ENCODE data around the gene DIS3L2.
A peak's percentile ranks its signal among the peaks of the same experiment; 100 is the strongest.

Gene DIS3L2

GRCh38 chr2:232286001-232286868, 324.7 kb downstream of the DIS3L2 start:
- H3K4me3 ChIP-seq: no peak overlapping the region
- no peak overlapping the region for H3K27ac ChIP-seq
- DNase-seq (ENCODE audit: low read depth, low spot score): no peak
- no peak overlapping the region for H3K9ac ChIP-seq (ENCODE audit: insufficient read length)
- no peaks in the 10 kb centered on the region for H3K36me3 ChIP-seq (ENCODE audit: insufficient read depth, low read length)
- TF ChIP-seq FOXP2 (optimal IDR thresholded peaks at IDR 0.05; ENCODE audit: control extremely low read depth, extremely low read length, insufficient read depth) (no peak), EZH2 (IDR thresholded peaks at IDR 0.05) (no peak), POLR2AphosphoS5 (IDR thresholded peaks at IDR 0.05; ENCODE audit: borderline replicate concordance, low read depth, low read length) (no peak)
- no peaks in the 10 kb centered on the region for H3K9me3 ChIP-seq (ENCODE audit: low read depth, low read length)

DNA sequence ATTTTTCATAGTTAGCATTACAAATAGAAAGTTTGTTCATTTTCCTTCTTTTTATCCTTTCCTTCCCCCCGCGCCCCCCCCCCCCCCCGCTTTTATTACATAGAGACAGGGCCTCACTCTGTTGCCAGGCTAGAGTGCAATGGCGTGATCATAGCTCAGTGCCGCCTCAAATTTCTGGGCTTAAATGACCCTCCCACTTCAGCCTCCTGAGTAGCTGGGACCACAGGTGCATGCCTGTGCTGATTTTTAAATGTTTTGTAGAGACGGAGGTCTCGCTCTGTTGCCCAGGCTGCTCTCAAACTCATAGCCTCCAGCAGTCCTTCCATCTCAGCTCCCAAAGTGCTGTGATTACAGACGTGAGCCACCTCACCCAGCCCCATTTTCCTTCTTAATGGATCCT, 325.8 kb downstream of the DIS3L2 start:
- DNase-seq (ENCODE audit: low read depth, low spot score): no peak
- Histone ChIP-seq H3K9ac (ENCODE audit: insufficient read length) (no peak overlapping the region), H3K4me3 (no peak overlapping the region), H3K9me3 (ENCODE audit: low read depth, low read length) (no peaks in the 10 kb centered on the region), H3K36me3 (ENCODE audit: insufficient read depth, low read length) (no peaks in the 10 kb centered on the region), H3K27ac (no peak overlapping the region)
- no peak for TF ChIP-seq POLR2AphosphoS5 (IDR thresholded peaks at IDR 0.05; ENCODE audit: borderline replicate concordance, low read depth, low read length)
- no peak for TF ChIP-seq EZH2 (IDR thresholded peaks at IDR 0.05)
- no peak for TF ChIP-seq FOXP2 (optimal IDR thresholded peaks at IDR 0.05; ENCODE audit: control extremely low read depth, extremely low read length, insufficient read depth)

- Histone ChIP-seq H3K27ac (no peak overlapping the region), H3K36me3 (ENCODE audit: insufficient read depth, low read length) (no peaks in the 10 kb centered on the region), H3K9me3 (ENCODE audit: low read depth, low read length) (no peaks in the 10 kb centered on the region), H3K4me3 (no peak overlapping the region), H3K9ac (ENCODE audit: insufficient read length) (no peak overlapping the region)
- DNase-seq (ENCODE audit: low read depth, low spot score): no peak
- TF ChIP-seq EZH2 (IDR thresholded peaks at IDR 0.05): no peak
- no peak for TF ChIP-seq POLR2AphosphoS5 (IDR thresholded peaks at IDR 0.05; ENCODE audit: borderline replicate concordance, low read depth, low read length)
- no peak for TF ChIP-seq FOXP2 (optimal IDR thresholded peaks at IDR 0.05; ENCODE audit: control extremely low read depth, extremely low read length, insufficient read depth)
Observed at GRCh38 chr2:232288489-232289030, 327.0 kb downstream of the DIS3L2 start.

DNA sequence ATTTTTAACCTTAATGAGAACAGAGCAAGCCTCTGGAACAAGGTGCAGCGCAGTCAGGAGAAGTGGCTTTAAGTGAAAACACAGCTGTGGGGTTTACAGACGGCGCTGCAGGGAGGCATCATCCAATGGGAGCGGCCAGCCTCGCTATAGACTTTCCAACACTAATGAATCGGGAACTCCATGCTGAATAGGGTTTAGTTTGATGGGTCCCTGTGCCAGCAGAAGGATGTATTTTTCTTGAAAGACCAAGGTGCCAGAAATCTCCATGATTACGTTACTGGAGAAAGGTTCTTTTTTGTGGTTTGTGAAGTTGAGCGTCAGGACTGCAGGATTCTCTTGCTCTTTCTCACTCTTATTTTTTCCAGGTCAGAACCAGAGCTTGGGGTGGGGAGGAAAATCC, 329.2 kb downstream of the DIS3L2 start:
- DNase-seq (ENCODE audit: low read depth, low spot score): no peak
- H3K4me3 ChIP-seq: no peak overlapping the region
- TF ChIP-seq FOXP2 (optimal IDR thresholded peaks at IDR 0.05; ENCODE audit: control extremely low read depth, extremely low read length, insufficient read depth): no peak
- no peak for TF ChIP-seq EZH2 (IDR thresholded peaks at IDR 0.05)
- TF ChIP-seq POLR2AphosphoS5 (IDR thresholded peaks at IDR 0.05; ENCODE audit: borderline replicate concordance, low read depth, low read length): no peak
- no peaks in the 10 kb centered on the region for H3K9me3 ChIP-seq (ENCODE audit: low read depth, low read length)
- H3K9ac ChIP-seq (ENCODE audit: insufficient read length): no peak overlapping the region
- no peak overlapping the region for H3K27ac ChIP-seq
- no peaks in the 10 kb centered on the region for H3K36me3 ChIP-seq (ENCODE audit: insufficient read depth, low read length)

DNA sequence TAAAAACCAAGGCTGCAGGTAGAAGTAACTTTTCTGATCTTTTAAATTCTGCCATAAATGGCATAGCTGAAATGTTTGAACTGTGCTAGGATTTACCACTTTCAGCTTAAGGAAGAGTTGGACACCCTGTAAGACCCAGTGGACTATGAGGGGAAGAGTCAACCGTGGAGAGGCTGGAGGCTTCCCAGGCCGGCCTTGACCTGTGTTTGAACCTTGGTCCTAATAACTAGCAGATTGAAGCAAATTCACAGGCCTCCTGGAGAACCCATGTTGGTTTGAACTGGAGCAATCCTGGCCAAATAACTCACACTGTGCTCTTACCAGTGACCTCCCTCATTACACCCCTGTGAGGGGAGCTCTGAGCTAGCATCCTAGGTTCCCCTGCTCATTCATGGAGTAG, 329.8 kb downstream of the DIS3L2 start:
- no peak overlapping the region for H3K9ac ChIP-seq (ENCODE audit: insufficient read length)
- no peak for DNase-seq (ENCODE audit: low read depth, low spot score)
- no peak for TF ChIP-seq FOXP2 (optimal IDR thresholded peaks at IDR 0.05; ENCODE audit: control extremely low read depth, extremely low read length, insufficient read depth)
- no peak for TF ChIP-seq POLR2AphosphoS5 (IDR thresholded peaks at IDR 0.05; ENCODE audit: borderline replicate concordance, low read depth, low read length)
- TF ChIP-seq EZH2 (IDR thresholded peaks at IDR 0.05): no peak
- H3K27ac ChIP-seq: no peak overlapping the region
- no peak overlapping the region for H3K4me3 ChIP-seq
- no peaks in the 10 kb centered on the region for H3K9me3 ChIP-seq (ENCODE audit: low read depth, low read length)
- no peaks in the 10 kb centered on the region for H3K36me3 ChIP-seq (ENCODE audit: insufficient read depth, low read length)

DNA sequence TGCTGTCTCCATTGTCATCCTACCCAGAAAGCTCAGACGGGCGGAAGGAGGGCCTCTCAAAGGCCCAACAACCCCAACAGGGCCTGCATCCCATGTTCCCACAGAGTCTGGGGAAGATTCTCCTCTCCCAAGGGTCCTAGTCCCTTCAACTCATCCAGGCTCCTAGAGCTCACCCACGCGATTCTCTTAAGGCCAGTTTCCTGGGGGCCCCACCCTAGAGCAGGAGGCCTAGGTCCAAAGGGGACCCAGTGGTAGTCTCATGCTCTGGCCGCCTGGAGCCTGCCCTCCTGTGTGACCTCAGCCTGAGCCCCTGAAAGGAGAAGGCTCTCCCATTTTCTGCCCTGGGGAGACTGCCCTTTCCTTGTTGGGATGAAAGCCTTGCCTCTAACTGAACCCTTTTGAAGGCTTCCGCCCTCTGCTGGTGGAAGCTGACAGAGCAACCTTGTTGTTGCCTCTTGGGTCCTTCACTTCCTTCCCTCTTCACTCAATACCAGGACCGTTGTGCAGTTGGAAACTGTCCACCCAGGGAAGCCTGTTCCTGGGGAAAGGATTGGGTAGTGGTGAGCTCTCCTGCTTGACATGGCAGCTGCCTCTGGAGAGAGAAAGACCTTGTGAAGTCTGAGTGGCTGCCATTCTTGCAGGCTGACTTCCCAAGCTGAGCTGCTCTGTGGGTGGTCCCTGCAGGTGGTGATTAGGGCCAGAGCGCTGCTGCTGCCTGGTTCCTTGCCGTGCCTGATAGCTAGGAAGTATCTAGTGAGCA, 331.1 kb downstream of the DIS3L2 start:
- peak; percentile 20 for DNase-seq (ENCODE audit: low read depth, low spot score)
- H3K4me3 ChIP-seq: no peak overlapping the region
- no peaks in the 10 kb centered on the region for H3K9me3 ChIP-seq (ENCODE audit: low read depth, low read length)
- no peak overlapping the region for H3K27ac ChIP-seq
- no peaks in the 10 kb centered on the region for H3K36me3 ChIP-seq (ENCODE audit: insufficient read depth, low read length)
- no peak overlapping the region for H3K9ac ChIP-seq (ENCODE audit: insufficient read length)
- TF ChIP-seq EZH2 (IDR thresholded peaks at IDR 0.05) (no peak), FOXP2 (optimal IDR thresholded peaks at IDR 0.05; ENCODE audit: control extremely low read depth, extremely low read length, insufficient read depth) (no peak), POLR2AphosphoS5 (IDR thresholded peaks at IDR 0.05; ENCODE audit: borderline replicate concordance, low read depth, low read length) (no peak)

GRCh38 chr2:232293191-232293590, 331.7 kb downstream of the DIS3L2 start:
- Histone ChIP-seq H3K9ac (ENCODE audit: insufficient read length) (no peak overlapping the region), H3K4me3 (no peak overlapping the region), H3K36me3 (ENCODE audit: insufficient read depth, low read length) (no peaks in the 10 kb centered on the region), H3K27ac (no peak overlapping the region), H3K9me3 (ENCODE audit: low read depth, low read length) (no peaks in the 10 kb centered on the region)
- DNase-seq (ENCODE audit: low read depth, low spot score): no peak
- TF ChIP-seq EZH2 (IDR thresholded peaks at IDR 0.05) (no peak), POLR2AphosphoS5 (IDR thresholded peaks at IDR 0.05; ENCODE audit: borderline replicate concordance, low read depth, low read length) (no peak), FOXP2 (optimal IDR thresholded peaks at IDR 0.05; ENCODE audit: control extremely low read depth, extremely low read length, insufficient read depth) (no peak)

DNA sequence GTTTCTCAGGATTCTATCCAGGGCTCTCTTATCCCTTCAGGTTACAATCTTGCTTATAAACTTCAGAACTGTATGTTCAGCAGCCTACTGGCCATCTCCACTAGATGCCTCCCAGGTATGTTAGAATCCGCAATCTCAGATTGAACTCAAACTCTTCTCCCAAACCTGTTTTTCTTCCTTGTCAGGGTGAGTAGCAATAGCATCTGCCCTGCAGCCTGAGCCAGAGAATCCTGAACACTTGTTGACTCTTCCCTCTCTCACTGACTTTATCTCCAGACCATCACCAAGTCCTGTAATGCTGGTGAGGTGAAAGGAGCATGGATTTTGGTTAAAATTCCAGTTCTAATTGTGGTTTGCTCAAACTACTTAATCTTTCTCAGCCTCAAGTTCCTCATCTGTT, 334.5 kb downstream of the DIS3L2 start:
- Histone ChIP-seq H3K9me3 (ENCODE audit: low read depth, low read length) (no peaks in the 10 kb centered on the region), H3K4me3 (no peak overlapping the region), H3K27ac (no peak overlapping the region), H3K9ac (ENCODE audit: insufficient read length) (no peak overlapping the region), H3K36me3 (ENCODE audit: insufficient read depth, low read length) (no peaks in the 10 kb centered on the region)
- TF ChIP-seq FOXP2 (optimal IDR thresholded peaks at IDR 0.05; ENCODE audit: control extremely low read depth, extremely low read length, insufficient read depth) (no peak), EZH2 (IDR thresholded peaks at IDR 0.05) (no peak), POLR2AphosphoS5 (IDR thresholded peaks at IDR 0.05; ENCODE audit: borderline replicate concordance, low read depth, low read length) (no peak)
- DNase-seq (ENCODE audit: low read depth, low spot score): no peak
